ENCODE data around the gene PIGU.
"Not testable (repeated sequence)": the region's sequence is repeated elsewhere in the genome, so short reads cannot be mapped to it uniquely, and the experiment has no call there.

The PIGU gene

GRCh38 chr20:34528921-34529297 is 148.0 kb downstream of the PIGU start:
- H3K9me3 Mint-ChIP-seq: no peaks in the 10 kb centered on the region
- H3K27ac Mint-ChIP-seq: no peak overlapping the region
- no peaks in the 10 kb centered on the region for H3K4me1 Mint-ChIP-seq (ENCODE audit: low read depth)
- no peak overlapping the region for H3K4me3 Mint-ChIP-seq
- H3K36me3 Mint-ChIP-seq (ENCODE audit: low read depth): peaks cover 15% of the 10 kb centered on the region
- H3K27me3 Mint-ChIP-seq (ENCODE audit: low read depth): no peaks in the 10 kb centered on the region

GRCh38 chr20:34527016-34527415 is 149.9 kb downstream of the PIGU start:
- no peak overlapping the region for H3K4me3 Mint-ChIP-seq
- no peaks in the 10 kb centered on the region for H3K9me3 Mint-ChIP-seq
- no peak overlapping the region for H3K27ac Mint-ChIP-seq
- H3K36me3 Mint-ChIP-seq (ENCODE audit: low read depth): peaks cover 21% of the 10 kb centered on the region
- no peaks in the 10 kb centered on the region for H3K27me3 Mint-ChIP-seq (ENCODE audit: low read depth)
- peaks cover 4% of the 10 kb centered on the region for H3K4me1 Mint-ChIP-seq (ENCODE audit: low read depth)

GRCh38 chr20:34526466-34526865 is 150.4 kb downstream of the PIGU start:
- Mint-ChIP-seq H3K4me1 (ENCODE audit: low read depth) (peaks cover 7% of the 10 kb centered on the region), H3K36me3 (ENCODE audit: low read depth) (peaks cover 20% of the 10 kb centered on the region)

GRCh38 chr20:34525709-34526416 is 151.0 kb downstream of the PIGU start:
- no peaks in the 10 kb centered on the region for H3K9me3 Mint-ChIP-seq
- H3K4me3 Mint-ChIP-seq: no peak overlapping the region
- H3K36me3 Mint-ChIP-seq (ENCODE audit: low read depth): peaks cover 18% of the 10 kb centered on the region
- peaks cover 7% of the 10 kb centered on the region for H3K4me1 Mint-ChIP-seq (ENCODE audit: low read depth)
- no peaks in the 10 kb centered on the region for H3K27me3 Mint-ChIP-seq (ENCODE audit: low read depth)
- H3K27ac Mint-ChIP-seq: no peak overlapping the region

More at GRCh38 chr20:34526466-34526865, 150.4 kb downstream of the PIGU start:
- Mint-ChIP-seq H3K4me3 (no peak overlapping the region), H3K27ac (no peak overlapping the region), H3K9me3 (no peaks in the 10 kb centered on the region), H3K27me3 (ENCODE audit: low read depth) (no peaks in the 10 kb centered on the region)

GRCh38 chr20:34525342-34525708 is 151.6 kb downstream of the PIGU start:
- Mint-ChIP-seq H3K36me3 (ENCODE audit: low read depth) (peaks cover 15% of the 10 kb centered on the region), H3K27ac (no peak overlapping the region), H3K4me3 (no peak overlapping the region), H3K9me3 (no peaks in the 10 kb centered on the region), H3K4me1 (ENCODE audit: low read depth) (peaks cover 7% of the 10 kb centered on the region), H3K27me3 (ENCODE audit: low read depth) (no peaks in the 10 kb centered on the region)

- Mint-ChIP-seq H3K4me3 (no peak overlapping the region), H3K4me1 (ENCODE audit: low read depth) (peaks cover 8% of the 10 kb centered on the region), H3K36me3 (ENCODE audit: low read depth) (peaks cover 15% of the 10 kb centered on the region), H3K27me3 (ENCODE audit: low read depth) (no peaks in the 10 kb centered on the region), H3K9me3 (no peaks in the 10 kb centered on the region), H3K27ac (no peak overlapping the region)
Measured at GRCh38 chr20:34524426-34524825, 152.5 kb downstream of the PIGU start.

GRCh38 chr20:34522969-34523871 is 153.7 kb downstream of the PIGU start:
- Mint-ChIP-seq H3K4me1 (ENCODE audit: low read depth) (peaks cover 13% of the 10 kb centered on the region), H3K27ac (peak overlapping the region; percentile 59), H3K4me3 (no peak overlapping the region), H3K27me3 (ENCODE audit: low read depth) (no peaks in the 10 kb centered on the region), H3K9me3 (no peaks in the 10 kb centered on the region), H3K36me3 (ENCODE audit: low read depth) (peaks cover 10% of the 10 kb centered on the region)

GRCh38 chr20:34519841-34520240 is 157.1 kb downstream of the PIGU start:
- H3K4me1 Mint-ChIP-seq (ENCODE audit: low read depth): peaks cover 23% of the 10 kb centered on the region
- not testable (repeated sequence) for H3K27me3 Mint-ChIP-seq (ENCODE audit: low read depth); H3K9me3 Mint-ChIP-seq; H3K27ac Mint-ChIP-seq; H3K36me3 Mint-ChIP-seq (ENCODE audit: low read depth); H3K4me3 Mint-ChIP-seq

GRCh38 chr20:34518863-34519262 is 158.0 kb downstream of the PIGU start:
- not testable (repeated sequence) for H3K9me3 Mint-ChIP-seq; H3K36me3 Mint-ChIP-seq (ENCODE audit: low read depth); H3K27ac Mint-ChIP-seq; H3K27me3 Mint-ChIP-seq (ENCODE audit: low read depth)
- Mint-ChIP-seq H3K4me3 (peak overlapping the region; percentile 76), H3K4me1 (ENCODE audit: low read depth) (peaks cover 29% of the 10 kb centered on the region)

GRCh38 chr20:34517114-34517505 is 159.8 kb downstream of the PIGU start:
- H3K4me3 Mint-ChIP-seq: peak overlapping the region; percentile 97
- no peaks in the 10 kb centered on the region for H3K9me3 Mint-ChIP-seq
- H3K27ac Mint-ChIP-seq: peak overlapping the region; percentile 97
- H3K4me1 Mint-ChIP-seq (ENCODE audit: low read depth): peaks cover 27% of the 10 kb centered on the region
- H3K27me3 Mint-ChIP-seq (ENCODE audit: low read depth): no peaks in the 10 kb centered on the region
- peaks cover 5% of the 10 kb centered on the region for H3K36me3 Mint-ChIP-seq (ENCODE audit: low read depth)

GRCh38 chr20:34516247-34517113 is 160.4 kb downstream of the PIGU start, which contains the start of gene DYNLRB1:
Gene DYNLRB1 (plus strand): TSS chr20:34516422. CDS start chr20:34516459, 37 bp downstream.
- peak within 1 kb of the TSS; percentile 97 for H3K27ac Mint-ChIP-seq
- H3K4me3 Mint-ChIP-seq: peak within 1 kb of the TSS; percentile 97
- H3K36me3 Mint-ChIP-seq (ENCODE audit: low read depth): peaks cover 2% of the 10 kb centered on the region
- peaks cover 25% of the 10 kb centered on the region for H3K4me1 Mint-ChIP-seq (ENCODE audit: low read depth)
- H3K27me3 Mint-ChIP-seq (ENCODE audit: low read depth): no peaks in the 10 kb centered on the region
- H3K9me3 Mint-ChIP-seq: no peaks in the 10 kb centered on the region

- peaks cover 25% of the 10 kb centered on the region for H3K4me1 Mint-ChIP-seq (ENCODE audit: low read depth)
- peak overlapping the region; percentile 97 for H3K27ac Mint-ChIP-seq
- H3K4me3 Mint-ChIP-seq: peak overlapping the region; percentile 97
- H3K27me3 Mint-ChIP-seq (ENCODE audit: low read depth): no peaks in the 10 kb centered on the region
- peaks cover 5% of the 10 kb centered on the region for H3K36me3 Mint-ChIP-seq (ENCODE audit: low read depth)
- no peaks in the 10 kb centered on the region for H3K9me3 Mint-ChIP-seq
Measured at GRCh38 chr20:34515484-34516246, 161.2 kb downstream of the PIGU start.

- peaks cover 6% of the 10 kb centered on the region for H3K36me3 Mint-ChIP-seq (ENCODE audit: low read depth)
- H3K4me1 Mint-ChIP-seq (ENCODE audit: low read depth): peaks cover 24% of the 10 kb centered on the region
- peak overlapping the region; percentile 97 for H3K27ac Mint-ChIP-seq
- H3K27me3 Mint-ChIP-seq (ENCODE audit: low read depth): no peaks in the 10 kb centered on the region
- H3K9me3 Mint-ChIP-seq: no peaks in the 10 kb centered on the region
- peak overlapping the region; percentile 97 for H3K4me3 Mint-ChIP-seq
Measured at GRCh38 chr20:34514897-34515483, 161.9 kb downstream of the PIGU start.
